MM.1S (cell line): ENCODE results near the gene BID.

Experiments used
- DNase-seq: peaks from one replicate; pipeline ENCODE4 v3.0.0-alpha.2; 2015
- H2AFZ ChIP-seq: fragments of 300-600 bp; sonication (generic); 2 replicates; pipeline ENCODE4 v1.6.0; 2016; ENCODE audit warnings: antibody characterized with exemption, low read length
- H3F3A ChIP-seq: fragments of 300-600 bp; sonication (generic); 2 replicates; pipeline ENCODE4 v1.6.1; 2016; ENCODE audit warnings: mild to moderate bottlenecking, antibody characterized with exemption, low read length, moderate library complexity, mixed read lengths; ENCODE audit not compliant: insufficient read depth
- H3K27ac ChIP-seq: fragments of 300-600 bp; sonication (generic); 2 replicates; pipeline ENCODE4 v1.5.1; 2016; ENCODE audit warnings: mild to moderate bottlenecking, low read length
- H3K27me3 ChIP-seq: fragments of 300-600 bp; sonication (generic); replicated peaks from 2 replicates; pipeline ENCODE4 v1.6.0; 2016; ENCODE audit warnings: low read length; ENCODE audit not compliant: insufficient read depth
- H3K36me3 ChIP-seq: fragments of 300-600 bp; sonication (generic); replicated peaks from 2 replicates; pipeline ENCODE4 v1.6.1; 2016; ENCODE audit warnings: mild to moderate bottlenecking, low read length, mixed read lengths; ENCODE audit not compliant: insufficient read depth
- H3K4me1 ChIP-seq: fragments of 300-600 bp; sonication (generic); 2 replicates; pipeline ENCODE4 v1.6.1; 2016; ENCODE audit warnings: low read length, mixed read lengths
- H3K4me2 ChIP-seq: fragments of 300-600 bp; sonication (generic); 2 replicates; pipeline ENCODE4 v1.6.0; 2016; ENCODE audit warnings: low read depth, low read length
- H3K4me3 ChIP-seq: fragments of 300-600 bp; sonication (generic); 2 replicates; pipeline ENCODE4 v1.5.1; 2016; ENCODE audit warnings: low read length, mixed read lengths
- H3K79me2 ChIP-seq: fragments of 300-600 bp; sonication (generic); 2 replicates; pipeline ENCODE4 v1.6.1; 2016; ENCODE audit warnings: mixed run types, low read length, mixed read lengths
- H3K9ac ChIP-seq: fragments of 300-600 bp; sonication (generic); 2 replicates; pipeline ENCODE4 v1.6.1; 2016; ENCODE audit warnings: low read length, mixed read lengths
- H3K9me2 ChIP-seq: fragments of 300-600 bp; sonication (generic); replicated peaks from 2 replicates; pipeline ENCODE4 v1.6.1; 2016; ENCODE audit warnings: mild to moderate bottlenecking, low read length, mixed read lengths; ENCODE audit not compliant: insufficient read depth
- H3K9me3 ChIP-seq: fragments of 300-600 bp; sonication (generic); replicated peaks from 2 replicates; pipeline ENCODE4 v1.6.1; 2016; ENCODE audit warnings: mild to moderate bottlenecking, low read length, mixed read lengths; ENCODE audit not compliant: insufficient read depth
- H4K20me1 ChIP-seq: fragments of 300-600 bp; sonication (generic); 2 replicates; pipeline ENCODE4 v1.6.1; 2016; ENCODE audit warnings: mild to moderate bottlenecking, low read length, moderate library complexity, mixed read lengths; ENCODE audit not compliant: insufficient read depth
- EZH2 ChIP-seq: fragments of 300-600 bp; sonication (generic); optimal IDR thresholded peaks from 2 replicates; pipeline ENCODE3; 2017; ENCODE audit warnings: low read depth, mild to moderate bottlenecking, antibody characterized with exemption, low read length, mixed read lengths
- EZH2phosphoT487 ChIP-seq: fragments of 300-600 bp; sonication (generic); IDR thresholded peaks from 2 replicates; pipeline ENCODE4 v1.6.1; 2018; ENCODE audit warnings: antibody characterized with exemption, low read length
- TF ChIP-seq, protein P1 (sequence below): fragments of 300-600 bp; sonication (generic); IDR thresholded peaks from 2 replicates; pipeline ENCODE4 v1.5.1; 2016; ENCODE audit warnings: antibody characterized with exemption, low read length, mixed read lengths

The BID gene

GRCh38 chr22:17739196-17739975, 34.9 kb downstream of the BID start:
- H3K4me1 ChIP-seq = 0 out of 2 replicates have a peak, but pooled peaks cover 3% of the 10 kb centered on the region
- no peaks in the 10 kb centered on the region for H3F3A ChIP-seq
- H3K9me3 ChIP-seq = no peaks in the 10 kb centered on the region
- peaks cover 5% of the 10 kb centered on the region; the same call in 1 of the 2 replicates for H4K20me1 ChIP-seq
- DNase-seq = no peak
- no peak overlapping the region for H3K9ac ChIP-seq
- H2AFZ ChIP-seq = no peak overlapping the region
- TF ChIP-seq EZH2phosphoT487 (no peak), EZH2 (no peak)
- TF ChIP-seq, protein P1, sequence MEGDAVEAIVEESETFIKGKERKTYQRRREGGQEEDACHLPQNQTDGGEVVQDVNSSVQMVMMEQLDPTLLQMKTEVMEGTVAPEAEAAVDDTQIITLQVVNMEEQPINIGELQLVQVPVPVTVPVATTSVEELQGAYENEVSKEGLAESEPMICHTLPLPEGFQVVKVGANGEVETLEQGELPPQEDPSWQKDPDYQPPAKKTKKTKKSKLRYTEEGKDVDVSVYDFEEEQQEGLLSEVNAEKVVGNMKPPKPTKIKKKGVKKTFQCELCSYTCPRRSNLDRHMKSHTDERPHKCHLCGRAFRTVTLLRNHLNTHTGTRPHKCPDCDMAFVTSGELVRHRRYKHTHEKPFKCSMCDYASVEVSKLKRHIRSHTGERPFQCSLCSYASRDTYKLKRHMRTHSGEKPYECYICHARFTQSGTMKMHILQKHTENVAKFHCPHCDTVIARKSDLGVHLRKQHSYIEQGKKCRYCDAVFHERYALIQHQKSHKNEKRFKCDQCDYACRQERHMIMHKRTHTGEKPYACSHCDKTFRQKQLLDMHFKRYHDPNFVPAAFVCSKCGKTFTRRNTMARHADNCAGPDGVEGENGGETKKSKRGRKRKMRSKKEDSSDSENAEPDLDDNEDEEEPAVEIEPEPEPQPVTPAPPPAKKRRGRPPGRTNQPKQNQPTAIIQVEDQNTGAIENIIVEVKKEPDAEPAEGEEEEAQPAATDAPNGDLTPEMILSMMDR = no peak
- no peaks in the 10 kb centered on the region for H3K27me3 ChIP-seq
- H3K36me3 ChIP-seq = no peaks in the 10 kb centered on the region; the same call in 1 of the 2 replicates
- no peak overlapping the region for H3K4me3 ChIP-seq
- no peak overlapping the region for H3K27ac ChIP-seq
- H3K79me2 ChIP-seq = no peaks in the 10 kb centered on the region
- no peak overlapping the region for H3K4me2 ChIP-seq
- no peaks in the 10 kb centered on the region for H3K9me2 ChIP-seq

- Histone ChIP-seq H3K9ac (no peak overlapping the region), H3K36me3 (no peaks in the 10 kb centered on the region; the same call in 1 of the 2 replicates), H3K79me2 (no peaks in the 10 kb centered on the region), H3K27me3 (no peaks in the 10 kb centered on the region), H3K27ac (no peak overlapping the region), H3K4me3 (no peak overlapping the region), H4K20me1 (peaks cover 5% of the 10 kb centered on the region; the same call in 1 of the 2 replicates), H3K9me3 (no peaks in the 10 kb centered on the region), H3K4me1 (0 out of 2 replicates have a peak, but pooled peaks cover 3% of the 10 kb centered on the region), H3K9me2 (no peaks in the 10 kb centered on the region), H3K4me2 (no peak overlapping the region), H3F3A (no peaks in the 10 kb centered on the region), H2AFZ (no peak overlapping the region)
- no peak for DNase-seq
- TF ChIP-seq, protein P1 = no peak
These were observed 35.7 kb downstream of the BID start for GRCh38 chr22:17738386-17739128.

DNA sequence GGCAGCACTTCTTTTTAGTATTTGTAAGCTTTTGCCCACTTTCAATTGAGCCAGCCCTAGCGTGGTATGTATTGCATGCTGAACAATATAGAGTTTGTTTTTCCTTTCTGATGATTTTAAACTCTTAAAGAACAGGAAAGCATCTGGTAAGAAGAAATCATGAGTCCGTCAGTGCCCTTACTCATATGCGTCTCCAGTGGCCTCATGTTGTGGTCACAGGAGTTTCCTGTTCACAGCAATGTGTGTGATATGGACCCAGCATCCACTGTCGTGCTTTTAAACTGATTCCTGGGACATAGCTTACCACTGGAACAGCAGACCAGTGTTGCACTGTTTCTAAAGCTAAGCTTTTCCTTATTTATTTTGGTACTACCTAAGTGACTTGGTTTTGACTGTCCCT, 40.1 kb downstream of the BID start:
- DNase-seq = no peak
- no peak overlapping the region for H2AFZ ChIP-seq
- H3K9me3 ChIP-seq = no peaks in the 10 kb centered on the region
- TF ChIP-seq, protein P1 = no peak
- TF ChIP-seq EZH2 (no peak), EZH2phosphoT487 (no peak)
- H3K4me1 ChIP-seq = no peaks in the 10 kb centered on the region
- no peak overlapping the region for H3K9ac ChIP-seq
- no peaks in the 10 kb centered on the region; the same call in 1 of the 2 replicates for H3K36me3 ChIP-seq
- H3K9me2 ChIP-seq = no peaks in the 10 kb centered on the region
- no peaks in the 10 kb centered on the region for H3K79me2 ChIP-seq
- H3K27ac ChIP-seq = no peak overlapping the region
- no peak overlapping the region for H3K4me3 ChIP-seq
- H3K27me3 ChIP-seq = no peaks in the 10 kb centered on the region
- H4K20me1 ChIP-seq = no peaks in the 10 kb centered on the region
- no peak overlapping the region for H3K4me2 ChIP-seq
- no peaks in the 10 kb centered on the region for H3F3A ChIP-seq
